Muscle of leg (tissue), 11 donors: Measurements from ENCODE around the gene EFCAB11. TPM values are rescaled to one million over a fixed set of nuclear protein-coding genes. Genes with fewer than 3 reads are reported as not detected.
A peak's percentile ranks its signal among the peaks of the same experiment; 100 is the strongest.

ENCODE experiments used
- DNase-seq: peaks from one replicate; pipeline ENCODE4 v3.0.0; 2013
- H3K27ac ChIP-seq: one replicate; pipeline ENCODE4 v1.5.1; 2013; ENCODE audit warnings: mild to moderate bottlenecking, low read length, control low read depth
- H3K27me3 ChIP-seq: one replicate; pipeline ENCODE4 v1.6.1; 2013; ENCODE audit warnings: low read length; ENCODE audit not compliant: control insufficient read depth, insufficient read depth
- H3K36me3 ChIP-seq: one replicate; pipeline ENCODE4 v1.6.1; 2013; ENCODE audit warnings: low read length; ENCODE audit not compliant: control insufficient read depth, insufficient read depth
- H3K4me1 ChIP-seq: one replicate; pipeline ENCODE4 v1.6.1; 2013; ENCODE audit warnings: low read length; ENCODE audit not compliant: control insufficient read depth, insufficient read depth
- H3K4me3 ChIP-seq: one replicate; pipeline ENCODE4 v1.5.1; 2013; ENCODE audit warnings: low read length, control low read depth
- H3K9me3 ChIP-seq: replicated peaks from 2 replicates; pipeline ENCODE4 v1.6.1; 2013; ENCODE audit warnings: low read depth, low read length; ENCODE audit not compliant: control insufficient read depth
- WGBS: methylation state at CpG from one replicate; pipeline ENCODE4 v1.1.5; 2013; ENCODE audit warnings: missing lambda C conversion rate; ENCODE audit not compliant: insufficient coverage; 5-methylcytosine and 5-hydroxymethylcytosine counted together
- polyA plus RNA-seq, 8 donors: library from polyadenylated mRNA; unstranded; fragments of 120-200 nt; gene quantifications; one replicate each; pipeline versions ENCODE4 v1.2.1 to v1.2.3, GENCODE V29; 2013; ENCODE audit warnings: inconsistent platforms in 1 of 8, low replicate concordance in 1 of 8; ENCODE audit not compliant: insufficient read length in 8 of 8, insufficient read depth in 1 of 8
- total RNA-seq: library from RNA; stranded (reverse); fragments of 120-200 nt; gene quantifications from one replicate; pipeline ENCODE4 v1.2.4, GENCODE V29; 2013

EFCAB11 gene
- total and polyA plus RNA-seq, 9 donors: 5.5 to 8.6 (median 6.5) TPM

DNA sequence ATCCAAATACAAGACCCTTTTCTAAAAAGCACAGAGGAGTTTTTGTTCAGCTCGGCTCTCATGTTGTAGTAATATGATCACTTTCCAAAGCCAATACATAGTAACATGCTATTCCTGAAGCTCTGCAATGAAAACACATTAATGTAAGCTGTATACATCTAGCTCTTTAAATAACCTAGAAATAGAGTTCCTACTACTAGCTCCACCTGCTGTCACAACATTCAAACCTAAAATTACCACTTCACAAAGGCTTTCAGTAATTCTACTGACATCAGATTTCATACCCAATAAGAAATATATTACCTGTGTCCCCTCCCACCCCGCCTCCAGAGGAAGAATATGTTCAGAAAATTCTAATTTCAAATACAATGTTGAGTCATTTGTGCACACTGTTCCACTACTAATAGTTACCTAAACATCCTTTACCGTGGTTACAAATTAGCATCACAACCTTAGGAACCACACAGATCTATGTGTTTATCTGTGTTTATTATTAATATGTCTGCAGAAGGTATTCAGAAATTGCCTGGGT is 17.8 kb downstream of the EFCAB11 start:
- no peak for DNase-seq
- Histone ChIP-seq H3K27me3 (no peaks in the 10 kb centered on the region), H3K36me3 (no peaks in the 10 kb centered on the region), H3K27ac (no peak overlapping the region), H3K4me3 (no peak overlapping the region), H3K4me1 (no peaks in the 10 kb centered on the region), H3K9me3 (no peaks in the 10 kb centered on the region)
- WGBS: no CpG with 5 or more reads among the region's 3 CpGs

DNA sequence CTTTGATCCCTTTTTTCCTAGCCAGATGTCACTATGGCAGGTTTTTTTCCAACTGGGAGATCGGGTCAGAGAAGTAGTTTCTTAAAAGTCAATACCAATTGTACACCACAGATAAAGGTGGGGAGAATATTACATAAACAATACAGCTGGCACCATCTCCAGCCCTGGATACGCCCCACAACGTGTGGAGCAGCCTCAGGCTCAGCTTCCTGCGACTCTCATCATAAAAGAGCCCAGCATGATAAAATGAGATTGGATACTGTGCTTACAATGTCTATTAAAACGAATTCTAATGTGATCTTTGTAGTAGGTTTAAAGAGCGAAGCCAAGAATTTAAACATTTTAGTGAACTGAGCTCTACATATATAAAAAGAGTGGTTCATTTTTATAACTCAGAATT is 21.5 kb downstream of the EFCAB11 start:
- Histone ChIP-seq H3K4me1 (no peaks in the 10 kb centered on the region), H3K27ac (no peak overlapping the region), H3K36me3 (no peaks in the 10 kb centered on the region), H3K27me3 (no peaks in the 10 kb centered on the region), H3K9me3 (no peaks in the 10 kb centered on the region), H3K4me3 (no peak overlapping the region)
- DNase-seq: no peak
- no CpG with 5 or more reads among the region's 6 CpGs for WGBS

DNA sequence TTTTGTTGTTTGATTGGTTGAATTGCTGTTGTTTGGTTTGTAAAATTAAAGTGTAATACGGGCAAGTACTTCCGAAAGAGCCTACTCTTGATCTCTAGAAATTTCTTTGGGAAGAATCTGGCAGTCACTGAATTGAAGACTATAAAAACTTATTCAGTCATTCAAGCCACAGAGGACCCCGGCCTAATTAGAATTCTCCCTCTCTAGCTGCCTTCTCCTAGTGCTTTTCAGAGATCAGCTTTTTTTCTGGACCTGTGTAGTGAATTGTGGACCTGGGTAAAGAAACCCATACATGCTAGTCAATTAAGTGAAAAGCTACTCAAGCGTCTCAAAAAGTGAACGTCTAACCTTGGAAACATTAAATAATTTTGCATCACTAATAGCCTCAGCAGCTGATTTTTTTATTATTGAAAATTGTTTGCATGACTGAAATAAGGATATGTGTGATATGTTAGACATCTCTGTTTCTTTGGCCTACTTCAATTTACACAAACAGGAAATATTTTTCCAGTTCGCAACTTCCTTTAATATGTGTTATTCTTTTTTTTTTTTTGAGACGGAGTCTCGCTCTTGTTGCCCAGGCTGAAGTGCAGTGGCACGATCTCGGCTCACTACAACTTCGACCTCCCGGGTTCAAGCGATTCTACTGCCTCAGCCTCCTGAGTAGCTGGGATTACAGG is 27.2 kb downstream of the EFCAB11 start:
- DNase-seq: no peak
- Histone ChIP-seq H3K4me1 (peaks cover 4% of the 10 kb centered on the region), H3K27me3 (no peaks in the 10 kb centered on the region), H3K4me3 (no peak overlapping the region), H3K27ac (no peak overlapping the region), H3K36me3 (peaks cover 4% of the 10 kb centered on the region), H3K9me3 (no peaks in the 10 kb centered on the region)
- WGBS: 100% methylated on average over 5 of the region's 13 CpGs

GRCh38 chr14:89926694-89927093 is 27.8 kb downstream of the EFCAB11 start:
- H3K4me1 ChIP-seq: peaks cover 4% of the 10 kb centered on the region
- DNase-seq: no peak
- no peak overlapping the region for H3K27ac ChIP-seq
- H3K9me3 ChIP-seq: no peaks in the 10 kb centered on the region
- WGBS: no CpG with 5 or more reads among the region's 1 CpG
- H3K27me3 ChIP-seq: no peaks in the 10 kb centered on the region
- no peak overlapping the region for H3K4me3 ChIP-seq
- peaks cover 4% of the 10 kb centered on the region for H3K36me3 ChIP-seq

GRCh38 chr14:89924268-89924667 is 30.3 kb downstream of the EFCAB11 start:
- Histone ChIP-seq H3K27ac (no peak overlapping the region), H3K27me3 (no peaks in the 10 kb centered on the region), H3K4me1 (peaks cover 4% of the 10 kb centered on the region), H3K4me3 (no peak overlapping the region), H3K9me3 (no peaks in the 10 kb centered on the region), H3K36me3 (peaks cover 4% of the 10 kb centered on the region)
- 60% methylated on average over 1 of the region's 4 CpGs for WGBS
- peak; percentile 30 for DNase-seq

DNA sequence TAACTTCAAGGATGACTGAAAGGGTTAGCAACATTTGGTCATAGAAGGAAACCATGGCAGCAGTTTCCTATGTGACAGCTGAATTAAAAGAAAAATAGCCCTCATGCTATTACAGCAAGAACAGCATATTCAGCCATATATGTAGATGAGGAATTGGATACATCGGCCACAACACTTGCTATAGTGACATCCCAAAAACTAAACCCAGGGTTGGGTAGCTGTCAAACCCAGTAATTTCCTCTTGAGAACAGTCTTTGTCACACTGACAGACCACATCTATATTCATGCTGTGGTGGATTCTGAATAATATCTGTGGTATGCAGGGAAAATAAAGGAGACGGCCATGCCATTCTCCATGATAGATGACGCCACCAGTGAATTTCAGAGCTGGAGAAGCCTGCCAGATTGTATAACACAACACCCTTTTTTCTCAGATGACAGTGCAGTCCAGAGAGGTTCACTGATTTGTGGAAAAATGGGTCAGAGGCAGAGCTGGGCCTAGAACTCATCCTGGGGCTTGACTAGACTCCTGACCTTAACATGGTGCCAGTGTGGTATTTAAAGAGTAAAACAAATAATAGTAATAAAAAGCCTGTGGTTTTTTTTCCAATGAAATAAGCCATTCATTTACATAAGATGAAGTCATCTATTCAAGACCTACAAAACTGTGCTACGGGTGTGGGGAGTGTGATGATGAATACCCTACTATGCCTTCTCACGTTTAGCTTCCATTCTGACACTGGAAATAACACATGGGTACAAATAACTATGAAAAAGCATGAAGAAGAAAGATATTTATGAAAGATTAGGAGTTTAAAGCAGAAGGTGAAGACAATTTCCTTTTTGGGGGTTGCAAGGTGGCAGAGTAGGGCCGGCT is 32.3 kb downstream of the EFCAB11 start:
- no peak for DNase-seq
- H3K9me3 ChIP-seq: no peaks in the 10 kb centered on the region
- 86% methylated on average over 1 of the region's 6 CpGs for WGBS
- peaks cover 4% of the 10 kb centered on the region for H3K4me1 ChIP-seq
- peaks cover 4% of the 10 kb centered on the region for H3K36me3 ChIP-seq
- H3K27ac ChIP-seq: no peak overlapping the region
- H3K27me3 ChIP-seq: no peaks in the 10 kb centered on the region
- H3K4me3 ChIP-seq: no peak overlapping the region

- Histone ChIP-seq H3K36me3 (peaks cover 4% of the 10 kb centered on the region), H3K27ac (peak overlapping the region; percentile 6), H3K27me3 (no peaks in the 10 kb centered on the region), H3K4me1 (peaks cover 4% of the 10 kb centered on the region), H3K9me3 (no peaks in the 10 kb centered on the region), H3K4me3 (no peak overlapping the region)
- DNase-seq: no peak
- WGBS: 94% methylated on average over 2 of the region's 3 CpGs
Observed at GRCh38 chr14:89921346-89921745, 33.2 kb downstream of the EFCAB11 start.

DNA sequence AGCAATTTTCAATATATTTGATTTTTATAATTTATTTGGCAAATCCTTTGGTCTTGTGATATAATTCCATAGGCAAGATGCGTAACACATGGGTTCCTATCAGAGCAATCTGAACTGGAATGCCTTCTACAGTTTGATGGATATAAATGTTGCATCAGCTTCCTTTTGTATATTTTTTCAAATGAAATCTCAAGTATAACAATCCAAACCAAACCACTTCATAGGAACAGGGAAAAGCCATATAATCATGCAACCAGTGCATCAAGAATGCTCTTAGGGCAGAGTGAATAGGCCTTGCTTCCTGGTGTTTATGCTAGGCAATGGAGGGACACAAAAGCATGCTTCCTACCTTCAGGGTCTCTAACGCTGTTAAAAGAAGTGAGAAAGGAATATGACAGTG is 34.5 kb downstream of the EFCAB11 start:
- no peaks in the 10 kb centered on the region for H3K27me3 ChIP-seq
- peaks cover 4% of the 10 kb centered on the region for H3K36me3 ChIP-seq
- 60% methylated on average over 1 of the region's 2 CpGs for WGBS
- peaks cover 4% of the 10 kb centered on the region for H3K4me1 ChIP-seq
- H3K27ac ChIP-seq: no peak overlapping the region
- no peak overlapping the region for H3K4me3 ChIP-seq
- H3K9me3 ChIP-seq: no peaks in the 10 kb centered on the region
- no peak for DNase-seq

DNA sequence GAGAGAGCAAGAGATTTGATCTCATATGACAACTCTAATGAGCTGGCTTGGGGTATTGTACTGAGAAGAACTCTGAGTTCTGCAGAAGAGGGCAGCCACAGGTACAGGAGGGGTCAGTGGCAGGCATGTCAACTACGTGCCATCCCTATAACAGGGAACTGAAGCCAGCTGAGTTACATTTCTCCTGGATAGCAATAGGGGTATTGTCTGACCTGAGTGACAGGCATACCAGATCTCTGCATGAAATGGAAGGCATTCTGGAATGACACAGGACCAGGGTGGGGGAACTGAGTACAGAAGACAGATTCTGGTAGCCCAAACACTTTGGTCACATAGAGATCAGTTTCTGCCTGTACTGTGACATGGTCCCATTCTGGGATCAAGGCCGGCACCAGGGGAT is 35.8 kb downstream of the EFCAB11 start:
- WGBS: no CpG with 5 or more reads among the region's 2 CpGs
- Histone ChIP-seq H3K36me3 (no peaks in the 10 kb centered on the region), H3K4me3 (no peak overlapping the region), H3K27ac (no peak overlapping the region), H3K27me3 (no peaks in the 10 kb centered on the region), H3K4me1 (no peaks in the 10 kb centered on the region), H3K9me3 (no peaks in the 10 kb centered on the region)
- no peak for DNase-seq

DNA sequence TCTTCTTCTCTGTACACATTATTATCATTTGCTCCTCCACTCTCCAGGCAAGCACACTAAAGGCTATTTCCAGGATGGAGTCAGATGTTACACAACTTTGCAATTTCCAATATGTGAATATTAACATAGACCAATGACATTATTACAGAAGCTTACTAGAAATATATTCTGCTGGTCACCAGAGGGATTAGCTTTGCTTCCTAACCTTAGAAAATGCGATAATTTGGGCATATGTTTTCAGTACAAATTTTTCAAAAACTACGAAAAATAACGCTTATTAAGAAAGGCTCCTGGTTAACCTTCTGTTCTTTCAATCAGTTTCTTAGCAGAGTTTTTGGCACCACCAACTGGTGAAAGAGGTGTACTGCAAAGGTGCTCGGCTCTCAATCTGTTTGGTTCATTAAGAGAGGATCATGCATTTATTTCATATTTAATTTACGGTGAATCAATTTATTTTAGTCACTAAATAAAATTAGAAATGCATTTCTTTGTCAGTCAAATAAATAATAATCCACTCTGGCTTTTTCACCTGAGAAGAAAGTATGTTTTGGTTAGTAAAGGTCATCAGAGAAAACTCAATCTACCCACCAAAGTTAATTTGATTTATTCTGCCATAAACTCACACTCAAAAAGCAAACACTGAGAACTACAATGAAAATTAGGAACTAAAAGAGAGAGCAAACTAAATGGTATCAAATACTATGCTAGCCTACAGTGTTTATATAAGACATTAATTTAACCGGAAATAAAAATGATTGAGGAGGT is 39.2 kb downstream of the EFCAB11 start:
- H3K4me3 ChIP-seq: no peak overlapping the region
- WGBS: no CpG with 5 or more reads among the region's 6 CpGs

More for the DNA sequence above, 39.2 kb downstream of the EFCAB11 start:
- H3K4me1 ChIP-seq: peaks cover 15% of the 10 kb centered on the region
- no peaks in the 10 kb centered on the region for H3K9me3 ChIP-seq
- no peaks in the 10 kb centered on the region for H3K27me3 ChIP-seq
- H3K27ac ChIP-seq: peak overlapping the region; percentile 8
- no peaks in the 10 kb centered on the region for H3K36me3 ChIP-seq
- peak; percentile 87 for DNase-seq
